Kidney epithelial cell (primary cell): ENCODE data around the gene SH3RF2. TPM values are rescaled to one million over a fixed set of nuclear protein-coding genes. Genes with fewer than 3 reads are reported as not detected.

Experiments used
- DNase-seq: peaks from one replicate; pipeline ENCODE4 v3.0.0-alpha.2; 2010; ENCODE audit warnings: low read depth
- H3K27me3 ChIP-seq: 2 replicates; pipeline ENCODE4 v1.6.0; 2011; ENCODE audit warnings: low read length; ENCODE audit not compliant: control insufficient read depth, insufficient read depth
- H3K36me3 ChIP-seq: 2 replicates; pipeline ENCODE4 v1.5.1; 2011; ENCODE audit warnings: low read length; ENCODE audit not compliant: control insufficient read depth, insufficient read depth
- H3K4me3 ChIP-seq: 2 replicates; pipeline ENCODE4 v1.5.1; 2011; ENCODE audit warnings: low read depth, mild to moderate bottlenecking, control low read depth, low read length
- total RNA-seq: library from RNA; depleted of rRNA; stranded (reverse); fragments of >200 nt; gene quantifications from 2 replicates; pipeline ENCODE4 v1.2.3, GENCODE V29; 2015
- TF ChIP-seq, protein P1 (sequence below): IDR thresholded peaks from 2 replicates; pipeline ENCODE4 v1.5.1; 2011; ENCODE audit warnings: mild to moderate bottlenecking, moderate library complexity, low read length, control low read depth, inconsistent platforms; ENCODE audit not compliant: insufficient read depth, poor library complexity, severe bottlenecking

Gene SH3RF2
- total RNA-seq, 1 donor from 2014 or later: 10.3 TPM

GRCh38 chr5:146059460-146060220 lies 123.3 kb downstream of the SH3RF2 start:
- H3K4me3 ChIP-seq: no peak overlapping the region
- no peak for DNase-seq
- H3K27me3 ChIP-seq: no peaks in the 10 kb centered on the region
- no peaks in the 10 kb centered on the region for H3K36me3 ChIP-seq
- TF ChIP-seq, protein P1, sequence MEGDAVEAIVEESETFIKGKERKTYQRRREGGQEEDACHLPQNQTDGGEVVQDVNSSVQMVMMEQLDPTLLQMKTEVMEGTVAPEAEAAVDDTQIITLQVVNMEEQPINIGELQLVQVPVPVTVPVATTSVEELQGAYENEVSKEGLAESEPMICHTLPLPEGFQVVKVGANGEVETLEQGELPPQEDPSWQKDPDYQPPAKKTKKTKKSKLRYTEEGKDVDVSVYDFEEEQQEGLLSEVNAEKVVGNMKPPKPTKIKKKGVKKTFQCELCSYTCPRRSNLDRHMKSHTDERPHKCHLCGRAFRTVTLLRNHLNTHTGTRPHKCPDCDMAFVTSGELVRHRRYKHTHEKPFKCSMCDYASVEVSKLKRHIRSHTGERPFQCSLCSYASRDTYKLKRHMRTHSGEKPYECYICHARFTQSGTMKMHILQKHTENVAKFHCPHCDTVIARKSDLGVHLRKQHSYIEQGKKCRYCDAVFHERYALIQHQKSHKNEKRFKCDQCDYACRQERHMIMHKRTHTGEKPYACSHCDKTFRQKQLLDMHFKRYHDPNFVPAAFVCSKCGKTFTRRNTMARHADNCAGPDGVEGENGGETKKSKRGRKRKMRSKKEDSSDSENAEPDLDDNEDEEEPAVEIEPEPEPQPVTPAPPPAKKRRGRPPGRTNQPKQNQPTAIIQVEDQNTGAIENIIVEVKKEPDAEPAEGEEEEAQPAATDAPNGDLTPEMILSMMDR: no peak

- no peaks in the 10 kb centered on the region for H3K27me3 ChIP-seq
- DNase-seq: no peak
- TF ChIP-seq, protein P1: no peak
- H3K4me3 ChIP-seq: no peak overlapping the region
- H3K36me3 ChIP-seq: no peaks in the 10 kb centered on the region
Observed at GRCh38 chr5:146060221-146060585, 123.8 kb downstream of the SH3RF2 start.

DNA sequence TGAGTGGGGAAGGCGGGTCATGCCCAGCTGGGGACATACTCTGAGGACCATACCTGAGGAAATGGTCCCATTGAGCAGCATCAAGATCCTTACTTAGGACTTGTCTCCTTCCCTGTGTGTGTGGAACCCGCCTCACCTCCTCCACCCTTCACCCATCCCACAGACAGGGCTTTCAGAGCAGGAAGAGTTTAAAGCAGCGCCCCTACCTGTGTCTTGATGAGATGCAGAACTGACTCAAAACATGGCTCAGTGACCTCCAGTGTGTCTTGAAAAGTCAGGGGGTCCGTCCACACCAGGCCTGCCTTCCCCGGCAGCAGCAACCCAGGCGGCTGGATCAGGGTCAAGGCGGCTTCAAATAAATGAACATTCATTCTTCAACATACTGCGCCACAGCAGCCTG lies 130.6 kb downstream of the SH3RF2 start:
- H3K36me3 ChIP-seq: no peaks in the 10 kb centered on the region
- H3K4me3 ChIP-seq: no peak overlapping the region
- TF ChIP-seq, protein P1: no peak

GRCh38 chr5:146068206-146068605 lies 131.8 kb downstream of the SH3RF2 start:
- no peaks in the 10 kb centered on the region for H3K27me3 ChIP-seq
- DNase-seq: no peak
- TF ChIP-seq, protein P1: no peak
- no peak overlapping the region for H3K4me3 ChIP-seq
- H3K36me3 ChIP-seq: no peaks in the 10 kb centered on the region

More for the DNA sequence above, 130.6 kb downstream of the SH3RF2 start:
- no peak for DNase-seq
- H3K27me3 ChIP-seq: no peaks in the 10 kb centered on the region

DNA sequence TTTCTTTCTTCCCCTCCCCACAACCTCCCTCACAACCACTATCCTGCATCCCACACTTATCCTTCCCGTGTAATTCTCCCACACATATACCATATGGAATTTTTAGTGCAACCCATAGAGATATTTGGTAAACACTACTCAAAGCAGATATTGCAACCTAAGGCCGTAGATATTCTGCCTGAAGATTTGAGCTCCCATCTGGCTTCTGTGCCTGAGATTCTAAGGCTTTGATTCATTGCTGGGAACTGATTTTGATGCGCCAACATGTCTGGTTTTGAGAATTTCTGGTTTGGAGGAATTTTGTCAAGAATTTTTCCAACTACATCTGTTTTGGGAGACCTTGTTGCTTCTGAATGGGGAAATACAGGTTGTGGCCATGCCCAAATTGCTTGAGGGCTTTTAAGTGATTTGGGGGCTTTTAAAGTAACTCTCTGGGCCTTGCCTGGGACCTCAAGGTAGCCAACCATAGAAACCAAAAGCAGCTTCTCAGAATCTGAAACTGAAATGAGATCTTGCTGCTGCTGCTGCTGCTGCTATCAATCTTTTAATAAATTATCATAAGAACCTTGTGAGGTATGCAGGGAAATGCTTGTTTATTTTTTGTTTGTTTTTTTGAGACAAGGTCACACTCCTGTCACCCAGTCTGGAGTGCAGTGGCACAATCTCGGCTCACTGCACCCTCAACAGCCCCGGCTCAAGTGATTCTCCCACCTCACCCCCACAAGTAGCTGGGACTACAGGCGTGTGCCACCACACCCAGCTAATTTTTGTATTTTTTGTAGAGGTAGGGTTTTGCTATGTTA lies 132.8 kb downstream of the SH3RF2 start:
- no peak overlapping the region for H3K4me3 ChIP-seq
- no peaks in the 10 kb centered on the region for H3K27me3 ChIP-seq
- TF ChIP-seq, protein P1: no peak
- no peak for DNase-seq
- H3K36me3 ChIP-seq: no peaks in the 10 kb centered on the region

GRCh38 chr5:146069780-146070099 lies 133.4 kb downstream of the SH3RF2 start:
- no peak for DNase-seq
- no peaks in the 10 kb centered on the region for H3K36me3 ChIP-seq
- TF ChIP-seq, protein P1: no peak
- no peak overlapping the region for H3K4me3 ChIP-seq
- H3K27me3 ChIP-seq: no peaks in the 10 kb centered on the region
